ENCODE measurements around the gene KRT83.
"Not testable (repeated sequence)": the region's sequence is repeated elsewhere in the genome, so short reads cannot be mapped to it uniquely, and the experiment has no call there.

Gene KRT83

GRCh38 chr12:52305921-52306705 lies 15.1 kb downstream of the KRT83 start:
- TF ChIP-seq POLR2A (IDR thresholded peaks at IDR 0.05; ENCODE audit: low read depth, low read length) (no peak), SPI1 (IDR thresholded peaks at IDR 0.05; ENCODE audit: low read depth, low read length) (no peak), POLR2AphosphoS5 (IDR thresholded peaks at IDR 0.05; ENCODE audit: low read depth, low read length) (no peak)
- no peak for DNase-seq (ENCODE audit: insufficient read length, low spot score)
- FAIRE-seq, result no peak

GRCh38 chr12:52304941-52305411 lies 16.2 kb downstream of the KRT83 start:
- FAIRE-seq, result peak; percentile 97
- not testable (repeated sequence) for DNase-seq (ENCODE audit: insufficient read length, low spot score)

GRCh38 chr12:52302242-52302914 lies 18.8 kb downstream of the KRT83 start:
- FAIRE-seq, result peak; percentile 54

GRCh38 chr12:52301721-52302120 lies 19.5 kb downstream of the KRT83 start:
- DNase-seq (ENCODE audit: insufficient read length, low spot score); FAIRE-seq: not testable (repeated sequence)

More at GRCh38 chr12:52302242-52302914, 18.8 kb downstream of the KRT83 start:
- DNase-seq (ENCODE audit: insufficient read length, low spot score), result not testable (repeated sequence)

- no peak for FAIRE-seq
- TF ChIP-seq SPI1 (IDR thresholded peaks at IDR 0.05; ENCODE audit: low read depth, low read length) (no peak), TAF1 (IDR thresholded peaks at IDR 0.05; ENCODE audit: low read depth, low read length) (no peak)
- DNase-seq (ENCODE audit: insufficient read length, low spot score), result no peak
Measured at GRCh38 chr12:52300796-52301691, 20.2 kb downstream of the KRT83 start.

- DNase-seq (ENCODE audit: insufficient read length, low spot score) (no peak), FAIRE-seq (no peak)
- TF ChIP-seq POU2F2 (IDR thresholded peaks at IDR 0.05; ENCODE audit: low read depth, low read length) (no peak), TAF1 (IDR thresholded peaks at IDR 0.05; ENCODE audit: low read depth, low read length) (no peak), POLR2A (IDR thresholded peaks at IDR 0.05; ENCODE audit: low read depth, low read length) (no peak), POLR2AphosphoS5 (IDR thresholded peaks at IDR 0.05; ENCODE audit: low read depth, low read length) (no peak), SPI1 (IDR thresholded peaks at IDR 0.05; ENCODE audit: low read depth, low read length) (no peak), PAX5 (IDR thresholded peaks at IDR 0.05; ENCODE audit: insufficient read depth, low read length, severe bottlenecking) (no peak)
Measured at GRCh38 chr12:52298677-52299190, 22.5 kb downstream of the KRT83 start.

- FAIRE-seq (no peak), DNase-seq (ENCODE audit: insufficient read length, low spot score) (no peak)
- TF ChIP-seq PAX5 (IDR thresholded peaks at IDR 0.05; ENCODE audit: insufficient read depth, low read length, severe bottlenecking) (no peak), SPI1 (IDR thresholded peaks at IDR 0.05; ENCODE audit: low read depth, low read length) (no peak), POLR2A (IDR thresholded peaks at IDR 0.05; ENCODE audit: low read depth, low read length) (no peak), POU2F2 (IDR thresholded peaks at IDR 0.05; ENCODE audit: low read depth, low read length) (no peak), TAF1 (IDR thresholded peaks at IDR 0.05; ENCODE audit: low read depth, low read length) (no peak), POLR2AphosphoS5 (IDR thresholded peaks at IDR 0.05; ENCODE audit: low read depth, low read length) (no peak)
Measured at GRCh38 chr12:52296572-52297215, 24.5 kb downstream of the KRT83 start.

- no peak for DNase-seq (ENCODE audit: insufficient read length, low spot score)
- no peak for FAIRE-seq
- TF ChIP-seq PAX5 (IDR thresholded peaks at IDR 0.05; ENCODE audit: insufficient read depth, low read length, severe bottlenecking) (no peak), POLR2AphosphoS5 (IDR thresholded peaks at IDR 0.05; ENCODE audit: low read depth, low read length) (no peak), TAF1 (IDR thresholded peaks at IDR 0.05; ENCODE audit: low read depth, low read length) (no peak), SPI1 (IDR thresholded peaks at IDR 0.05; ENCODE audit: low read depth, low read length) (no peak), POLR2A (IDR thresholded peaks at IDR 0.05; ENCODE audit: low read depth, low read length) (no peak), POU2F2 (IDR thresholded peaks at IDR 0.05; ENCODE audit: low read depth, low read length) (no peak)
Measured at GRCh38 chr12:52295663-52296062, 25.5 kb downstream of the KRT83 start.

GRCh38 chr12:52294803-52295202 lies 26.4 kb downstream of the KRT83 start:
- FAIRE-seq (no peak), DNase-seq (ENCODE audit: insufficient read length, low spot score) (no peak)
- TF ChIP-seq SPI1 (IDR thresholded peaks at IDR 0.05; ENCODE audit: low read depth, low read length), result no peak
- TF ChIP-seq POLR2AphosphoS5 (IDR thresholded peaks at IDR 0.05; ENCODE audit: low read depth, low read length), result no peak
- no peak for TF ChIP-seq TAF1 (IDR thresholded peaks at IDR 0.05; ENCODE audit: low read depth, low read length)
- no peak for TF ChIP-seq POU2F2 (IDR thresholded peaks at IDR 0.05; ENCODE audit: low read depth, low read length)
- TF ChIP-seq POLR2A (IDR thresholded peaks at IDR 0.05; ENCODE audit: low read depth, low read length), result no peak
- no peak for TF ChIP-seq PAX5 (IDR thresholded peaks at IDR 0.05; ENCODE audit: insufficient read depth, low read length, severe bottlenecking)

- DNase-seq (ENCODE audit: insufficient read length, low spot score) (no peak), FAIRE-seq (no peak)
- TF ChIP-seq SPI1 (IDR thresholded peaks at IDR 0.05; ENCODE audit: low read depth, low read length), result no peak
- TF ChIP-seq POLR2A (IDR thresholded peaks at IDR 0.05; ENCODE audit: low read depth, low read length), result no peak
- TF ChIP-seq TAF1 (IDR thresholded peaks at IDR 0.05; ENCODE audit: low read depth, low read length), result no peak
- no peak for TF ChIP-seq POLR2AphosphoS5 (IDR thresholded peaks at IDR 0.05; ENCODE audit: low read depth, low read length)
- no peak for TF ChIP-seq PAX5 (IDR thresholded peaks at IDR 0.05; ENCODE audit: insufficient read depth, low read length, severe bottlenecking)
- no peak for TF ChIP-seq POU2F2 (IDR thresholded peaks at IDR 0.05; ENCODE audit: low read depth, low read length)
Measured at GRCh38 chr12:52293926-52294325, 27.3 kb downstream of the KRT83 start.

Data from GM12891 (cell line).